ENCODE results near the gene ZNF217.
"Not testable (repeated sequence)": the region's sequence is repeated elsewhere in the genome, so short reads cannot be mapped to it uniquely, and the experiment has no call there.

DNA sequence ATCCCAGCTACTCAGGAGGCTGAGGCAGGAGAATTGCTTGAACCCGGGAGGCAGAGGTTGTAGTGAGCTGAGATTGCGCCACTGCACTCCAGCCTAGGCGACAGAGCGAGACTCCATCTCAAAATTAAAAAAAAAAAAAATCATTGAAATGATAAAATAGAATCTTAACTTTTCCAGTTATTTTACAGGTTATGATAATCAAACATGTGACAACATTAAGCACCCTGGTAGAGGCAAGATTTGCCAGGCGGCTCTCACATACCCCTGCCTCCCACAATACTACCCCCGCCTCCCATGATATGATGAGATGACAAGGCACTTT, 41.1 kb downstream of the ZNF217 start:
- not testable (repeated sequence) for TF ChIP-seq POLR2A (IDR thresholded peaks at IDR 0.05; ENCODE audit: extremely low read depth, insufficient read length); MYC (IDR thresholded peaks at IDR 0.05; ENCODE audit: low read depth, low read length)
- TF ChIP-seq, protein P1, sequence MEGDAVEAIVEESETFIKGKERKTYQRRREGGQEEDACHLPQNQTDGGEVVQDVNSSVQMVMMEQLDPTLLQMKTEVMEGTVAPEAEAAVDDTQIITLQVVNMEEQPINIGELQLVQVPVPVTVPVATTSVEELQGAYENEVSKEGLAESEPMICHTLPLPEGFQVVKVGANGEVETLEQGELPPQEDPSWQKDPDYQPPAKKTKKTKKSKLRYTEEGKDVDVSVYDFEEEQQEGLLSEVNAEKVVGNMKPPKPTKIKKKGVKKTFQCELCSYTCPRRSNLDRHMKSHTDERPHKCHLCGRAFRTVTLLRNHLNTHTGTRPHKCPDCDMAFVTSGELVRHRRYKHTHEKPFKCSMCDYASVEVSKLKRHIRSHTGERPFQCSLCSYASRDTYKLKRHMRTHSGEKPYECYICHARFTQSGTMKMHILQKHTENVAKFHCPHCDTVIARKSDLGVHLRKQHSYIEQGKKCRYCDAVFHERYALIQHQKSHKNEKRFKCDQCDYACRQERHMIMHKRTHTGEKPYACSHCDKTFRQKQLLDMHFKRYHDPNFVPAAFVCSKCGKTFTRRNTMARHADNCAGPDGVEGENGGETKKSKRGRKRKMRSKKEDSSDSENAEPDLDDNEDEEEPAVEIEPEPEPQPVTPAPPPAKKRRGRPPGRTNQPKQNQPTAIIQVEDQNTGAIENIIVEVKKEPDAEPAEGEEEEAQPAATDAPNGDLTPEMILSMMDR (IDR thresholded peaks at IDR 0.05; ENCODE audit: low read depth, low read length): not testable (repeated sequence)
